Activated CD4-positive, alpha-beta T cell treated with anti-CD3 and anti-CD28 coated beads for 4 hours (primary cell): Measurements from ENCODE around the gene ALPK1.
"Not testable (repeated sequence)": the region's sequence is repeated elsewhere in the genome, so short reads cannot be mapped to it uniquely, and the experiment has no call there.

ENCODE experiments used
- DNase-seq, 2 donors: peaks; one replicate each; pipeline ENCODE4 v3.0.0-alpha.2; 2020

The ALPK1 gene

DNA sequence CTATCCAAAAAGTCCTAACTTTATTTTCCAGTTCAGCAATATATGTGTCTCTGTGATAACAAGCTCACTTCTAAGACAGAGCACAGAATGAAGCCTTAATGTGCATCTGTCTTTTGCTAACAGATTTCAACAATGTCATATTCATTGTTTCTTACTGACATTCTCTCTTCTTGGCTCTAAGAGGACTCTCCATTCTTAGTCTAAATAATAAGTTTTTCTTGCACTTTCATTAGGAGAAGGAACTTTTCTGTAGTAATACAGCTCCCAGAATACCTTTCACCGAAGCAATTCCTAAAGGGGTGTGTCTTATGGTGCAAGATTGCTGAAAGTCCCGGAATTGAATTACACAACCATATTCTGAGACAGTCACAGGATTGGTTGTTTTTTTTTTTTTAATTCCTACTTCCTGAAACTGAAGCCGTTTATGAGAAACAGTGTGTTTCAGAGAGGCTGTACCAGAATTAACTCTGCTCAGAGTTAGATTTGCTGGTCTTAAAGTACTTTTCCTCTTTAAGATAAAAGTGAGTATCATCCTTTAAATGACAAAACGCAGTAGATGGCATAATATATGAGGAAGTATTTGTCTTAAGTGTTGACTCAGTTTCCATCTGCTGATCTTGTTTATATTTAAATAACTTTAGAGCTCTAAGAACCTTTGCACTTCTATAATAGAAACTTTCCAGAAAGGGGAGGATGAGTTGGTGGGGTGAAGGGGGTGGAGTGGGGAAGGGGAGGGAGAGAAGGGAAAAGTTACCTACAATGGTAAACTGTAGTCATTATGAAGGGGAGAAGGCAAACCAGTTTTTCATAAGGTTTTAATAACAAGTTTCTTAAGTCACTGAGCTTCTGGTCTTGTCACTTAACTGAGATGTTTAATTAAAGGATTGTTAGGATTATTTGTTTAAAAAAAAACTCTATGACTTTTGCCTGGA is at the start of gene ALPK1:
TSS of gene ALPK1 (plus strand) at position 421 of the 932 bp plus-strand sequence.
- DNase-seq = no peak

GRCh38 chr4:112251019-112251643 is 46.0 kb upstream of the ALPK1 start:
- DNase-seq = no peak

DNA sequence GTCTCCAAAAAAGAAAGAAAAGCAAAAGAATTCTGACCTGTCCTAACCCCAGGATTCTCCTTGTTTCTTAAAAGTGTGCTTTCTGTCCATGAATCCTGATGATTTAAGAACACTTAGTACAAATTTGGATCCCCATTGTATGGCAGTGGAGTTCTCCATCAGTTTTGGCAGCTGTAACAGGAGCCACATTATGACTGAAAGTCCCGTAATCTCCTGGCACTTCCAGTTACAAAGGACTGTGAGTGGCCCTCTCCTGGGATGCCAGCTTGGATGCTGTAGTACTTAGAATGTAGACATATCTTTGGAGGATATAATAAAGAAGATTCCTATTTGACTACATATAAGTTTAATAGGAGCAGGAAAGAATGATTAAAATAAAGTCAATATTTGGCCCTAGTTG is 44.9 kb upstream of the ALPK1 start:
- no peak for DNase-seq

GRCh38 chr4:112253382-112254000 is 43.7 kb upstream of the ALPK1 start:
- no peak for DNase-seq

DNA sequence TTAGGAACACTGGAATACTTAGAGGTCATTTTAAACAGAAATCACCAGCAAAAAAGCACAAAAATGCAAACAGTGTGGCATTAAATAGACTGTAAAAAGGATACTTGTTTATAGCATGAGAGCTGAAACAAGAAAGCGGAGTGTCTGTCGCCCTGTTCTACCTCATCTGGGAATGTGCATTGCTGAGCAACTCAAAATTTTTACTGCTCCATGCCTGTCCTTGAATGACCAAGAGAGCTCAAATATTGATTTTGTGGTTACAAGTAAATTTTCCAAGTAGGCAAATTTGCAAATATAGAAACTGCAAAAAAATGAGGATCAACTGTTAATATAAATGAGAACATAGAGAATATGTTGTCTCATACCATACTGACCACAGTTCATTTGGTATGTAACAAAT is 40.1 kb upstream of the ALPK1 start:
- DNase-seq = no peak

DNA sequence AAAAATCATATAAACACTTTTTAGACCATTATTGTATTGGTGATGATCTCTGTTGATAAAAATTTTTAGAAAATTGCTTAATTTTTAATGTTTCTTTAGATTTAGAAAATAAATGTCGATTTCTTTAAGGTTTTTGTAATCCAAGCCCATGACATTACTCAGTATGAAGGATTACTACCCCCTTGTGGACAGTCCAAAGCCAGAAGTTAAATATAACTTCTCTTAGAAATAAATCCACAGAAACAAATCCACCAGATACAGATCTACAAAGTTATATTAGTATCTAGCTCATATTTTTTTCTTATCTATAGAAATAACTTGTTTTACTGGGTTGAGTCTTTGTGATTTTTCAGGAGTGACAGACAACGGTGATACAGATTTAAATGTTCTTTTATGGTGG is 30.3 kb upstream of the ALPK1 start:
- DNase-seq = no peak

- no peak for DNase-seq
These were observed 27.1 kb upstream of the ALPK1 start for GRCh38 chr4:112270051-112270450.

DNA sequence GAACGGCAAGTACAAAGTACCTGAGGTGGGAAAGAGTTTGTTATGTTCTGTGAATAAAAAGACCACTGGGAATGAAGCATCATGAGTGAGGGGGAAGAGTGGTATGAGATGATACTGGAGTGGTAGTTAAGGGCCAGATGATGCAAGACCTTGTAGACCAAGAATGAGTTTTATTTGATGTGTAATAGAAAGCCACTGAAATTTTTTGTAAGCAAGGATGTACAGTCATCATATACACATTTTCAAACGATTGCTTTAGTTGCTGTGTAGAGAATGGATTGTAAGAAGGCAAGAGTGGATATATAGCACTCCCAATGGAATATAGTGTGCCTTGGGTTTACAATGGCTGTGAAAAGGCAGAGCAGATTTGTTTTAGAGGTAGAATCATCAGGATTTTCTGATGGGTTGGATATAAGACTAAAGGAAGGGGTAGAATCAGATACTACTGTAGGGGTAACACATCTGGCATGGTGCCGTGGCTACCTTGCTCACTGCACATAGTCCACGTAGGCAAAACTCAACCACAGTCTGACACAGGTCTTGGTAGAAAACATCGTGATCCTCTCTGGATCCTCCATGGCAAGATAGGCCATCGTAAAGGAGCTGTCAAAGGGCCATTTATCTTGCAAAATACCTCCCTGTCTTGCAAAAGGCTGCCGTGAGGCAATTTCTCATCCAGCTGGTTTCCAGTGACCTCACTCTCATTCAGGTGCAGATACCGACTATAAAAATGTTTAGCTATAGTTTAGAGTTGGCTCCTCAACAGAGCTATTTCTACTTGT is 26.3 kb upstream of the ALPK1 start:
- DNase-seq = no peak

DNA sequence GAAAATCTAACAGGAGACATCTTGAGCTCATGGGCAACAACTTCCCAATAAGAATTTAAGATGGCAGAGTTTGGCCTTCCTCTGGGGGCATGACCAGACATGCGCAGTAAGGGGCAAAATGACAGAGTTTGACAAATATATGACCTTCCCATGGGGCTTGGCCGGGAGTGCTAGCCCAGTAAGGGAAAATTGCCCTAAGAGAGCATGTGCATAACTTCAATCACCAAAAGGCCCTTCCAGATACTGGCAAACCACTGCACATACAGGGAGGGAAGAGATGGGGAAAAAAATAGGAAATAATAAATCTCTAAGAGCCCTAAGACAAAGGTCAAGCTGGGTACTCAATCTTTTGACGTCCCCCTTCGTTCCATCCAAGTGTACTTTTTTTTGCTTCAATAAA is 24.9 kb upstream of the ALPK1 start:
- no peak for DNase-seq

- DNase-seq = no peak
These were observed 22.2 kb upstream of the ALPK1 start for GRCh38 chr4:112274959-112275358.

GRCh38 chr4:112276113-112276512 is 21.1 kb upstream of the ALPK1 start:
- no peak for DNase-seq

DNA sequence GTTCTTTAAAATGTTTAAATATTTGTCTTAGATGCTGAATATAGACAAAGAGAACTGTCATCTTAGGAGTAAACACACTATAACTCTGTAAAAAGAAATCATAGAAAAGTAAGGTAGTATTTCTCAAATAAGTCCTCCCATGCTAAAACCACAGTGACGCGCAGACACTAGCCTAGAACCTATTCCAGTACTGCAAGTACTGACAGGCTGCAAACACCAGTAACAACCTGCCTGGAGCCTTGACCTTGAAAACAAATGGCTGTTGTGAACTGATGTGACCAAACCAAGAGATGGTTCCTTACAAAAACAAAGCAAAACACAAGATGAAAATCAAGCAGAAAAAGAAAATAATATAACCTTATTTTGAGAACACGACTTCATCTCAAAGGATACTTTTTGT is 19.9 kb upstream of the ALPK1 start:
- no peak for DNase-seq

DNA sequence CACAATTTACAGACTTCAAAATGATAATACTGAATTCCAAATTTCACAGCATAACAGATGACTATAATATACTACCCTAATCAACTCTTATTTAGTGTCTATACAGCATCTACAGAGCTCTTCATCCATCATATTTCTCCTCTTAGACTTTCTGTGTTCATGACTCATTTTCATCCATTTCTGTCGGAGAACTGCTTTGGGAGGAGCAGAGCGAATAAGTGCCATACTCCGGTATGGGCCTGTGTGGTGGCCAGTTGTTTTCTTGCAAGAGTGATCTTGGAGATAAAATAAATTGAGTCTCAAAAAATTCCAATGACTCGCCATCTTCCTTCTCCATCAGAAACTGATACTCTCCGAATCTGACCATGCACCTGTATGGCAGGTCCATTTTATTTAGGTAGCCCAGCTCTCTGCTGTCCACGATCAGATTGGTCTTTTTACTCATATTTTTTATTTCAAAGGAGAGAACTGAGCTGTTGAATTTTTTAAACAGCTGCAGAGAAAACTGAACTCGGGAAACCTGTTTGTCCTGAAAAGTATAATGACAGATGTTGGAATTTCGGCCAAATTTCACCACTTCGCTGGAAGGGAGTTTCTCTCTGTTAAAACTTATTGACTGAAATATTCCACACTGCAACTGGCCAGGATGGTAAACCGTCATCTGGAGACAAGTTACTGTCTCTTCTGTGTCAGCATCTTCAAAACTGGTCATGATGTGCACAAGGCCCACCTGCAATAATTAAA is 19.3 kb upstream of the ALPK1 start:
- no peak for DNase-seq

DNA sequence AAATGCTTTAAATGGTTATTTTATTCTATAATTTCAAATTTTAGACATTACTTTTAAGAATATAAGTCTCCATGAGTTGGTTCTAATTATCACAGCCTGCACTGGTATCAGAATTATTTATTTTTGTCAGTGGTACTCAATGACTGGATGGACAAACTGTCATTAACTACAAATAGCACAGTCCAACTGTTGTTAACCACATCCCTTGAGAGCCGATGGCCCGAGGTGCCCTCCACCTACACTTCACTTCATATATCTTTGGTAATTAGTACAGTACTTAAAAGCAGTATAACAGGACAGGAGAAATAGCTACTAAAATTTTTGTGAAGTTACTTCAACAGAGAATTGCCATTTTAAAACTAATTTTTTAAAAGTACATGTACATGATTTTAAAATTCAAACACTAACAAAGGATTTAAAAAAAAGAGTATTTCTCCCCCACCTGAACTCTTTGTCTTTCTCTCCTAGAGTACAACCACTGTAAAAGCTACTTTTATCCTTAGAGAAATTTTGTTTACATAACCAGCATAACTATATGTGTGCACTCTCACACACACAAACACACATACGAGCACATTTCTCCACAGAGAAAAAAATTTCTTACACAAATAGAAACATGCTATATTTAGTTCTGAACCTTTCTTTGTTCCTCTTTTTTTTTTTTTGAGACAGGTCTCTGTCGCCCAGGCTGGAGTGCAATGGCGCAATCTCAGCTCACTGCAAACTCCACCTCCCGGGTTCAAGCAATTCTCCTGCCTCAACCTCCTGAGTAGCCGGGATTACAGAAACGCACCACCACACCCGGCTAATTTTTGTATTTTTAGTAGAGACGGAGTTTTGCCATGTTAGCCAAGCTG is 17.9 kb upstream of the ALPK1 start:
- DNase-seq = no peak

DNA sequence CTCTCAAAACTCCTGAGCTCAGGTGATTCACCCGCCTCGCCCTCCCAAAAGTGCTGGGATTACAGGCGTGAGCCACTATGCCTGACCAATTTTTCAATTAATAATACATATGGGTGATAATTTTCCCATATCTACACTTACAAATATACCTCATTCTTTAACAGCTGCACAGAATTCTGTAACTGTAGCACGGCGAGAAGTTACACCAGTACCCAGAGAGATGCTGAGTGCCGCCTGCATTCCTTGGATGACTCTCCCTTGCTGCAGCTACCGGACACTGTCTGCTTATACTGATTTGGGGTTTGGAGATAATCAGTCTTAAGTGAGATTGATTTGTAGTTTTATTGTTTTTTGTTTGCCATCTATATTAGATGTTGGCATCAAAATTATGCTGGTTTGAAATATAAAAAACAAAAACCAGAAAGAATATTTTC is 17.3 kb upstream of the ALPK1 start:
- DNase-seq = no peak

DNA sequence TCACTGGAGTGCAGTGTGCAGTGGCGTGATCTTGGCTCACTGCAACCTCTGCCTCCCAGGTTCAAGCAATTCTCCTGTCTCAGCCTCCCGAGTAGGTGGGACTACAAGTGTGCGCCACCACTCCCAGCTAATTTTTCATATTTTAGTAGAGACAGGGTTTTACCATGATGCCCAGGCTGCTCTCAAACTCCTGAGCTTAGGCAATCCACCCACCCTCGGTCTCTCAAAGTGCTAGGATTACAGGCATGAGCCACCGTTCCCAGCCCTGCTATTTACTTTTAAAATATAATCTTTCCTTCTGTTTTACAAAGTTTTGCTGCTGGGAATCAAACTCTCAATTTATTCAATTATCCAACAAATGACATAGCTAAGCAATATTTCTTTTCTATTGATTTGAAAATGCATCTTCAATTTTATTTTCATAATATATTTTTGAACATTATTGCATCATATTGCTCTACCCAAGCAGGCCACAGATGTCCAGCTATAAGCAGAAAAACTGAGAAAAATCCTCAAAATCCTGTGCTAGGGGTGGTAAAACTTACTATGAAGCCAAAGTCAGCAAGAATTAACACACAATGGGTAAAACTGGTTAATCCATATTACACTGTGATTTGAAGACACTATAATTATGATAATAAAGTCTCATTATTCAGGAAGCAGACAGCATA is 16.6 kb upstream of the ALPK1 start:
- no peak for DNase-seq

DNA sequence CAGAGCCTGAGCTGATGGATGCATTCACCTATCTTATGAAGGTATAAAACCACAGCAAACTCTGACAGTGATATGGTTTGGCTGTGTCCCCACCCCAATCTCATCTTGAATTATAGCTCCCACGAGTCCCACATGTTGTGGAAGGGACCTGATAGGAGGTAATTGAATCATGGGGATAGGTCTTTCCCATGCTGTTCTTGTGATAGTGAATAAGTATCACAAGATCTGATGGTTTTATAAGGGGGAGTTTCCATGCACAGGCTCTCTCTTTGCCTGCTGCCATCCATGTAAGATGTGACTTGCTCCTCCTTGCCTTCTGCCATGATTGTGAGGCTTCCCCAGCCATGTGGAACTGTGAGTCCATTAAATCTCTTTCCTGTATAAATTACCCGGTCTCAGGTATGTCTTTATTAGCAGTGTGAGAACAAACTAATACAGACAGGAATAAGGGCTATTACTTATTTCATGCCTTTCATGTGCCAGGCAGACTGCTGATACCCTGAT is 15.2 kb upstream of the ALPK1 start:
- DNase-seq = not testable (repeated sequence)

DNA sequence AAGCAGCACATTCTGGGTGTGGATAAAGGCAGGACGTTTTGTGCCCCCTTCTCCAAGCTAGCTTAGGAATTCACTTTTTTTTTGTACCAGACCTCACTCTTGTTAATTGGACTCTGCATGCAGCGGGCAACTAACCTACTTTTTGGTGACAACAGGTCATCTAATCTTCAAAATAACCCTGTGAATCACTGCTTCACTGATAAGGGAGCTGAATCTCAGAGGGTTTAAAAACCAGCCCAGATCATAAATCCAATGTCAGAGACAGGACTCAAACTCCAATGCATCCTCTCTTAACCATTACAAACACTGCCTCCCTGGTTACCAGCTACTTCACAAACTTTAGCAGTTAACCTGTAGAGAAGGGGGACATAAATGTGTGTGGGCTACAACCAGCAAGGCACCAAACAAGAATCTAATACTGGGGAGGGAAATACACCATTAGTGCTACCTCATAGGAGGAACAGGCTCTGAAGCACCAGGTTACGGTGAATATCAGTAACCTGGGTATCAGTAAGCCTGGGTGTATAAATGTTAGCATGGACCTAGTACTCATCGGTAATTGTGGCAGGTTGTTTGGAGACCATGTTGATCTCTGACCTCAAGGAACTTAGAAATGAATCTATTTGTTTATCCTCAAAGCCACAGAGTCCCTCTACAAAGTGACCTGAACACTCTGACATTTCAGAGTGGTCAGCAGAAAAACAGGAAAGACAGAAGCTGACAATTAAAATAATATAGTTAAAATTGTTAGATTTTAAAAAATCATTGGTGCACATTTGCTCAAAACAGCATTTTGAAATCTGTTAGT is 14.1 kb upstream of the ALPK1 start:
- DNase-seq = no peak

DNA sequence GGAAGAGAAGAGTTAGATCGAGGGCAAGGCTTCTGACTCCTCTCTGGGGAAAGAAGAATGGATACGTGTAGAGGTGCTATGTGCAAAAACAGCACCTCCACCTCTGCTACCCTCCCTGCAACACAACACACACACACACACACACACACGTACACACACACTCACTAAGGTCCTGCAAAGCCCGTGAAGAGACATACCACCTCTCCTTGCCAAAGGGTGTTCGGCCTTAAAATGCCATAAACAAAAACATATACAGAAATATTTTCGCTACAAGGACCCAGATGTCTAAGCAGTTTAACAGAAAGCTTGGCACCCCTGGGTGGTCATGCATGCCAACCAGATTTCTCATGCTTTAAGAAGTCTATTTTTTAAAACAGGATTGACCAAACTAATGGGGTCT is 13.0 kb upstream of the ALPK1 start:
- no peak for DNase-seq
